Measurements from ENCODE around the gene CLDN14.

- TF ChIP-seq POLR2A (IDR thresholded peaks at IDR 0.05), result no peak
- TF ChIP-seq, protein P1, sequence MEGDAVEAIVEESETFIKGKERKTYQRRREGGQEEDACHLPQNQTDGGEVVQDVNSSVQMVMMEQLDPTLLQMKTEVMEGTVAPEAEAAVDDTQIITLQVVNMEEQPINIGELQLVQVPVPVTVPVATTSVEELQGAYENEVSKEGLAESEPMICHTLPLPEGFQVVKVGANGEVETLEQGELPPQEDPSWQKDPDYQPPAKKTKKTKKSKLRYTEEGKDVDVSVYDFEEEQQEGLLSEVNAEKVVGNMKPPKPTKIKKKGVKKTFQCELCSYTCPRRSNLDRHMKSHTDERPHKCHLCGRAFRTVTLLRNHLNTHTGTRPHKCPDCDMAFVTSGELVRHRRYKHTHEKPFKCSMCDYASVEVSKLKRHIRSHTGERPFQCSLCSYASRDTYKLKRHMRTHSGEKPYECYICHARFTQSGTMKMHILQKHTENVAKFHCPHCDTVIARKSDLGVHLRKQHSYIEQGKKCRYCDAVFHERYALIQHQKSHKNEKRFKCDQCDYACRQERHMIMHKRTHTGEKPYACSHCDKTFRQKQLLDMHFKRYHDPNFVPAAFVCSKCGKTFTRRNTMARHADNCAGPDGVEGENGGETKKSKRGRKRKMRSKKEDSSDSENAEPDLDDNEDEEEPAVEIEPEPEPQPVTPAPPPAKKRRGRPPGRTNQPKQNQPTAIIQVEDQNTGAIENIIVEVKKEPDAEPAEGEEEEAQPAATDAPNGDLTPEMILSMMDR (IDR thresholded peaks at IDR 0.05), result no peak
Measured at GRCh38 chr21:36472377-36472776, 7.5 kb downstream of the CLDN14 start.

Data from prostate gland (tissue), 2 donors.